Chondrocyte (in vitro differentiated cells): ENCODE measurements around the gene TLR7. TPM values are rescaled to one million over a fixed set of nuclear protein-coding genes. Genes with fewer than 3 reads are reported as not detected.

Experiments used
- DNase-seq: peaks from one replicate; pipeline ENCODE4 v3.0.0; 2021; ENCODE audit warnings: mixed read lengths, low spot score
- H3K27ac Mint-ChIP-seq: one replicate; pipeline ENCODE4 v1.8.0; 2021; ENCODE audit warnings: mild to moderate bottlenecking, moderate library complexity, mixed read lengths; ENCODE audit not compliant: unreplicated experiment
- H3K27me3 Mint-ChIP-seq: 2 replicates; pipeline ENCODE4 v1.8.0; 2021; ENCODE audit warnings: low read depth, mixed read lengths
- H3K36me3 Mint-ChIP-seq: 2 replicates; pipeline ENCODE4 v1.8.0; 2021; ENCODE audit warnings: low read depth, mixed read lengths
- H3K4me1 Mint-ChIP-seq: 2 replicates; pipeline ENCODE4 v1.8.0; 2021; ENCODE audit warnings: low read depth, mild to moderate bottlenecking, mixed read lengths
- H3K4me3 Mint-ChIP-seq: one replicate; pipeline ENCODE4 v1.8.0; 2021; ENCODE audit warnings: mild to moderate bottlenecking, moderate library complexity, mixed read lengths; ENCODE audit not compliant: unreplicated experiment
- H3K9me3 Mint-ChIP-seq: 2 replicates; pipeline ENCODE4 v1.8.0; 2021; ENCODE audit warnings: low read depth, mixed read lengths
- CTCF ChIP-seq: fragments of 200-600 bp; sonication (generic); IDR thresholded peaks from 2 replicates; pipeline ENCODE4 v1.5.0; 2021; ENCODE audit warnings: antibody characterized with exemption, mild to moderate bottlenecking, moderate library complexity
- long read RNA-seq: library from polyadenylated mRNA; stranded (forward); transcript quantifications from one replicate; pipeline ENCODE4 v2.0.0, GENCODE V29; 2021
- total RNA-seq: library from RNA; stranded (reverse); gene quantifications from 3 replicates; pipeline ENCODE4 v1.2.1, GENCODE V29; 2021

TLR7 gene
- total RNA-seq = not detected in 3 replicates
- long read RNA-seq = 0 reads

DNA sequence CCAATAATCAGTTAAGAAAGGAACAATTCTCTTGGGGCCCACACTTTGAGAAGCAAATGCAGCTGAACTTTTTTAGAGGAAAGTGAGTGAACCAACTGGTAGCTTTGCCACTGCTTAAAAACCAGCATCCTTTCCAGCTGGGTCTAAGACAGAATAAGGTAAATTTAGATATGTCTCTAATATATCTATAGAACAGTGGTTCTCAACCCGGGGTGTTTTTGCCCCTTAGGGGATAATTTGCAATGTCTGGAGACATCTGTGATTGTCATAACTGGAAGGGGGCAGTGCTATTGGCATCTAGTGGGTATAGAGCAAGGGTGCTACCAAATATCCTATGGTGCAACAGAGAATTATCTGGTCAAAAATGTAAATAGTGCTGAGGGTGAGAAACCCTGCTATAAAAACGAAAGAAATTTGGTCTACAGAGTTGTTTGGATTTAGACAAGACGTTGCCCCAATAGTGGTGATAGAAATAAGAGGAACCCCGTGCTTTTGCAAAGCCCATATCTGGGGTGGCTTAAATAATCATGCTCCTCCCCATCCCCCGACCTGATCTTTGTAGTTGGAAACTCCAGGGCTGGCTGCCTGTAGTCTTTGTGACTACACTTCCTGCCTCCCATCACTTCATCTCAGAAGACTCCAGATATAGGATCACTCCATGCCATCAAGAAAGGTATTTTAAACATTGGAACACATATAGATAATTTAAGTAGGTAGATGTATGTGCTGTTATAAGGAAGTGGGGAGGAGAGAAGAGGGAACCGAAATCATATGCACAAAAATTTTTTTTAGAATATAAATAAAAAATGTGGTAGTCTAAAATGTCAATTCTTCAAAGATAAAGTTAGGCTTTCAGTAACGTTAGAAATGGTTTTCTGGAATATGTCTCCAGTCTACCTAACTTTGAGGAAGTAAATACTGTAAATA lies at the start of gene TLR7:
TSS of gene TLR7 (plus strand) at position 622 of the 927 bp plus-strand sequence. CDS start 507 bp downstream, outside the sequence.
- H3K36me3 Mint-ChIP-seq = no peaks in the 10 kb centered on the region

GRCh38 chrX:12817528-12817927 lies 49.3 kb upstream of the TLR7 start:
- Mint-ChIP-seq H3K9me3 (peaks cover 5% of the 10 kb centered on the region), H3K36me3 (peaks cover 5% of the 10 kb centered on the region), H3K27ac (no peak overlapping the region), H3K4me1 (peaks cover 5% of the 10 kb centered on the region), H3K4me3 (no peak overlapping the region), H3K27me3 (no peaks in the 10 kb centered on the region)
- no peak for TF ChIP-seq CTCF
- DNase-seq = no peak

More for the DNA sequence above, at the start of gene TLR7:
- no peak for DNase-seq
- Mint-ChIP-seq H3K27me3 (no peaks in the 10 kb centered on the region), H3K4me1 (no peaks in the 10 kb centered on the region), H3K9me3 (peaks cover 26% of the 10 kb centered on the region), H3K27ac (no peak within 1 kb of the TSS), H3K4me3 (no peak within 1 kb of the TSS)
- no peak for TF ChIP-seq CTCF

GRCh38 chrX:12819222-12819621 lies 47.6 kb upstream of the TLR7 start:
- H3K36me3 Mint-ChIP-seq = peaks cover 5% of the 10 kb centered on the region
- no peak overlapping the region for H3K4me3 Mint-ChIP-seq
- H3K4me1 Mint-ChIP-seq = peaks cover 5% of the 10 kb centered on the region
- H3K27ac Mint-ChIP-seq = no peak overlapping the region
- no peak for TF ChIP-seq CTCF
- no peaks in the 10 kb centered on the region for H3K27me3 Mint-ChIP-seq
- DNase-seq = no peak
- H3K9me3 Mint-ChIP-seq = peaks cover 5% of the 10 kb centered on the region

DNA sequence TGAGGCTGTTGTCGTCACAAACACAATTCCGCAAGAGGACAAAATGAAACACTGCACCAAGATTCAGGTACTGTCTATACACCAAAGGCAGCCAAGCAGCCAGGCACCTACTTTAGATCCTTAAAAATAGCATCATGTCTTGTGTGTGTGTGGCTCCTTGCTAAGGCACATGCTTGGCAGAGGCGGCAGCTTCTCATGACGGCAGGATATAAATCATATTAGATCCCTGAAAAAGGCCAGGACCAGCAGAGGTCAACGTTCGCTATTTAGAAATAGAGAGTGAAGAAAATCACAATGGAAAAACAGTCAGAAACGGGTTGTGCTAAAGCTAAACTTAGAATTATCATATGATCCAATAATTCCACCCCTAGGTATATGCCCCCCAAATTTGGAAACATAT lies 46.1 kb upstream of the TLR7 start:
- Mint-ChIP-seq H3K27ac (no peak overlapping the region), H3K4me1 (peaks cover 8% of the 10 kb centered on the region), H3K9me3 (peaks cover 5% of the 10 kb centered on the region), H3K27me3 (no peaks in the 10 kb centered on the region), H3K4me3 (no peak overlapping the region), H3K36me3 (peaks cover 5% of the 10 kb centered on the region)
- TF ChIP-seq CTCF = no peak
- no peak for DNase-seq

- no peak for DNase-seq
- peaks cover 7% of the 10 kb centered on the region for H3K4me1 Mint-ChIP-seq
- peaks cover 5% of the 10 kb centered on the region for H3K36me3 Mint-ChIP-seq
- H3K4me3 Mint-ChIP-seq = no peak overlapping the region
- no peak overlapping the region for H3K27ac Mint-ChIP-seq
- no peak for TF ChIP-seq CTCF
- H3K27me3 Mint-ChIP-seq = peaks cover 3% of the 10 kb centered on the region
- peaks cover 5% of the 10 kb centered on the region for H3K9me3 Mint-ChIP-seq
Observed at GRCh38 chrX:12824944-12825343, 41.9 kb upstream of the TLR7 start.
